GM18511 (cell line): Measurements from ENCODE around the gene CELA3B.
"Not testable (repeated sequence)": the region's sequence is repeated elsewhere in the genome, so short reads cannot be mapped to it uniquely, and the experiment has no call there.

Experiments
- ATAC-seq: cut with Tn5 transposase; IDR thresholded peaks from one replicate; pipeline ENCODE4 v1.9.1; 2021; ENCODE audit warnings: mild to moderate bottlenecking, moderate library complexity; ENCODE audit not compliant: unreplicated experiment

CELA3B gene

DNA sequence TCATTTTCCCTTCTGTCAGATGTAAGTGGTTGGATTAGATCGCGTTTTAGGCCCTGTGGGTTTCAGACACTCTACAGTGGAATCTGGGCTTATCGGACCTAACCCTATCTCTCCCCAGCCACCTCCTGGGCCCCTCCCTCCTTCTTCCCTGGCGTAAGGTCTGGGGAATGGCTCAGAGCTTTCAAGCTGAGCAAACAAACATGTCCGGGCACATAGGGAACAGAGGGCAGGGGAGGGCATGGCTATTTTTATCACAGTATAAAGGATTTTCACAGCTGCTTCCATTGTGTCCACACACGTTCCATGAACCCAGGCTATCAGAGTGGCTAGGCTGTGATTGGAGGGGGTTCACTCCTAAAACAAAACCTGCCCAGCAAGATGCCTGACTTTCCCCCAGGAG lies 2.1 kb upstream of the CELA3B start:
- ATAC-seq: not testable (repeated sequence)

DNA sequence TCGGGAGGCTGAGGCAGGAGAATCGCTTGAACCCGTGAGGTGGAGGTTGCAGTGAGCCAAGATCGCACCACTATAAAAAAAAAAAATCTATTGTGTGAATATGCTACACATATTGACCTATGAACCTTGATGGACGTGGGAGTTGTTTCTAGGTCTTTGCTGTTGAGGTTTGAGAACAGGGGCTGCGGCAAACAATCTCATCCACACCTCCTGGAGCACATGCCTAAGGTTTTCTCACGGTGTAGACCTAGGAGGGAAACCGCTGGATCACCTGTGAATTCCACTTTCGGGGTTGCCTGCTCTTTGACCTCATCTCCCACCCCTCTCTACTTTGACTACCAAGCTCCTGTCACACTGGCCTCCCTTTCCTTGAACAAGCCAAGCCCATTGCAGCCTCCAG lies 1.5 kb upstream of the CELA3B start:
- ATAC-seq: not testable (repeated sequence)

DNA sequence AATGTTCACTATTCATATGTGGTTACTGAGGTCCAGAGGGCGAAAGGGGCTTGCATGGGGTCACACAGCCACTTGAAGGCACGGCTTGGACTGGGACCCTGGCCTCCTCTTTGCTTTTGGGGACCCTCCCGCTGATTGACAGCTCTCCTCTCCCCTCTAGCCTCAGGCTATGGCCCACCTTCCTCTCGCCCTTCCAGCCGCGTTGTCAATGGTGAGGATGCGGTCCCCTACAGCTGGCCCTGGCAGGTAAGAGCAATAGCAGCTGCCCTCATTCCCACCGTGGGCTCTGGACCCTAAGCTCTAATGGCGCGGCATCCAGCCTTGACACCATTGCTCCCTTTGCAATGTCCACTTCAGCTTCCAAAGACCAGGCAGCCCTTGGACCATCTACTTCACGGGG lies 1.4 kb downstream of the CELA3B start:
- not testable (repeated sequence) for ATAC-seq

DNA sequence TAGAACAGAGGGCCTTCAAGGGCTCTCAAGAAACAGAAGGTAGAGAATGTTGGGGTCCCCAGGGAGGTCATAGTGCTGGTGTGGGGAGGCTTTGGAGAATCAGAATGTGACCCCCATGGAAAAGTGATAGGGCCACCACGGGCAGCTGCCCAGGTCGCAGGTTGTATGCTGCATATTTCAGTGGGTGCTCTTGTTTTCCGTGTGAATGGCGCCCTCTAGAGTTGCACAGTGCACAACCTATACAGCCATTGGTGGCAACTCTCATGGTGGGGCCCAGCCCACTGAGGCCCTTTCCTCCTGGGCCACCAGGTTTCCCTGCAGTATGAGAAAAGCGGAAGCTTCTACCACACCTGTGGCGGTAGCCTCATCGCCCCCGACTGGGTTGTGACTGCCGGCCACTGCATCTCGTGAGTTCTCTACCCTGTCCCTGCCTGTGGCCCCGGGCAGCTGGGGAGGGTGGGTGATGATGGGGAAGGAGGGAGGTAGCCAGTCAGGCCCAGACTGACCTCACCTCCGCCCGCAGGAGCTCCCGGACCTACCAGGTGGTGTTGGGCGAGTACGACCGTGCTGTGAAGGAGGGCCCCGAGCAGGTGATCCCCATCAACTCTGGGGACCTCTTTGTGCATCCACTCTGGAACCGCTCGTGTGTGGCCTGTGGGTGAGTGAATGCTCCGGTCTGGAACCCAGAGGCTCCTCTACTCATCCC lies 3.8 kb downstream of the CELA3B start:
- not testable (repeated sequence) for ATAC-seq

DNA sequence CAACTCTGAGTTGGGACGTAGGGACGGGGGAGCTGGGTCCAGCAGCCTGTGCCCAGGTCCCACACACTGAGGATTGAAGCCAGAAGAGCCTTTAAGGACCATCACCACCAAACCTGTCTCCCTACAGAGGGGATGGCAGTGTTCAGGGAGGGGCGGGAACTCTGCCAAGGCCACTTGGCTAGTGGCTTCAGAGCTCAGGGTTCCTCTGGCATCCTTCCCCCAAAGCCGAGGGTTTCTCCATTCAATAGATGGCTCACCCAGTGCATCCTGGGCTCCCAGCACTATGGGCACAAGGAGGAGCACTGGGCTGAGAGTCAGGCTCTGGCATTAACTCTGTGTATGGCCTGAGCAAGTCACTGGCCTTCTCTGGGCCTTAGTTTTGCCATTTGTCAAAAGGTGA lies 4.4 kb downstream of the CELA3B start:
- not testable (repeated sequence) for ATAC-seq

DNA sequence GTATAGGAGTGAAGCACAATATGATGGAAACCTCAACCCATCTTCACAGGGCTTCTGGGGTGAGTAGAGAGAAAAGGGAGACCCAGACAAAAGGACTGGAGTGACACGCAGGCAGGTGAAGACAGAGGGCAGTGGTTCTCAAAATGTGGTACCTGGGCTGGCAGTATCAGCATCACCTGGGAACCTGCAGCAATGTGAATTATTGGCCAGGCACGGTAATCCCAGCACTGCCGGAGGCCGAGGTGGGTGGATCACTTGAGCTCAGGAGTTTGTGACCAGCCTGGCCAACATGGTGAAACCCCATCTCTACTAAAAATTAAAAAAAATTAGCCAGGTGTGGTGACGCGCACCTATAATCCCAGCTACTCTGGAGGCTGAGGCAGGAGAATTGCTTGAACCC lies 5.3 kb downstream of the CELA3B start:
- ATAC-seq: not testable (repeated sequence)

DNA sequence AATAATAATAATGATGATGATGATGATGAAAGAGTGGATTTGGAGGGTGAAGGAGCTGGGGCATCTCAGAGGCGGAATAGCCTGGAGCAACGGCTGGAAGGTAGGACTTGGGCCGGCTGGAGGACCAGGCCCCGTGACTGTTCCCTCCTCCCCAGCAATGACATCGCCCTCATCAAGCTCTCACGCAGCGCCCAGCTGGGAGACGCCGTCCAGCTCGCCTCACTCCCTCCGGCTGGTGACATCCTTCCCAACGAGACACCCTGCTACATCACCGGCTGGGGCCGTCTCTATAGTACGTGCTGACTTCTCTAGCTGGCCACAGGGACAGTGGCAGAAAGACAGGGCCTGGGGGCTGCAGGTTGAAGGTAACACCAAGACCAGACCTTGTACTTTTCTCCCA lies 6.7 kb downstream of the CELA3B start:
- not testable (repeated sequence) for ATAC-seq

DNA sequence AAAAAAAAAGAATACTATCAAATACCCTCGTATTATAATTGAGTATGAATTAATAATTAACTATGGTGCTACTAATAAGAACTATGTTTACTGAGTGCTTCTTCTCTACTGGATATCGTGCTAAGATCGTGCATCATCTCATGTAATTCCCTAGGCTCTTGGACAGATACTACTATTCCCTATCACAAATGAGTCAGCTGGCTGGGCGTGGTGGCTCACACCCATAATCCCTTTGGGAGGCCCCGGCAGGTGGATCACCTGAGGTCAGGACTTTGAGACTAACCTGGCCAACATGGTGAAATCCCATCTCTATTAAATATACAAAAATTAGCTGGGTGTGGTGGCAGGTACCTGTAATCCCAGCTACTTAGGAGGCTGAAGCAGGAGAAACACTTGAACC lies 9.1 kb downstream of the CELA3B start:
- ATAC-seq: not testable (repeated sequence)

DNA sequence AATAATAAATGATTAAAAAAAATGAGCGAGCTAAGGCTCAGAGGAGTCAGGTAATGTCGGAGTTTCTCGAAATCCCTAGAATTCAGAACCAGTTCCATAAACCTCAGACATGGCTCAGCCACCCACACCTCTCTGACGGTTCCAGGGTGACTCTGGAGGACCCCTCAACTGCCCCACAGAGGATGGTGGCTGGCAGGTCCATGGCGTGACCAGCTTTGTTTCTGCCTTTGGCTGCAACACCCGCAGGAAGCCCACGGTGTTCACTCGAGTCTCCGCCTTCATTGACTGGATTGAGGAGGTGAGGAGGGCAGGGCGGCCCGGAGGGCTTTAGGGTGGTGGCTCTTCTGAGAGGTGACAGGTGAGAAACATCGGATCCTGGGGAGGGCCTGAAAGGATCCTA lies 9.6 kb downstream of the CELA3B start:
- not testable (repeated sequence) for ATAC-seq

DNA sequence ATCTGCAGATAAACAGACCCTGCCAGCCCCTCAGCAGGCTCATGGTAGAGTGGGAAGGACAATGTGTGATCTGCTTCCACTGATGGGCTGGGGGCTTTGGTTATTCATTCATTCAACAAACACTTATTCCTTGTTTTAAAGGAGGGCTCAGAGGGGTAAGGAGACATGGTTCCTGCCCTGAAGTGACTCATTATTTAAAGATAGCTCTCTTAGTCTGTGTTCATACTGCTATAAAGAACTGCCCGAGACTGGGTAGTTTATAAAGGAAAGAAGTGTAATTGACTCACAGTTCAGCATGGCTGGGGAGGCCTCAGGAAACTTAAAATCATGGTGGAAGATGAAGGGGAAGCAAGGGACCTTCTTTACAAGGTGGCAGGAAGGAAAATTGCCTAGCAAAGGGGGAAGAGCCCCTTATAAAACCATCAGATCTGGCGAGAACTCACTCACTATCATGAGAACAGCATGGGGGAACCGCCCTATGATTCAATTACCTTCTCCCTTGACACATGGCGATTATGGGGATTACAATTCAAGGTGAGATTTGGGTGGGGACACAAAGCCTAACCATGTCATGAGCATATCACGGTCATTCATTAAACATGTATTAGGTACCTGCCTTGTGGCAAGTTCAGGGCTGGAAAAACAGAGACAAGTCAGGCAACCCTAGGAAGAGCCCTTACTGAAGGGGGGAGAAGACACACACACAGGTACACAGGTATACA lies 13.0 kb downstream of the CELA3B start:
- ATAC-seq: not testable (repeated sequence)

DNA sequence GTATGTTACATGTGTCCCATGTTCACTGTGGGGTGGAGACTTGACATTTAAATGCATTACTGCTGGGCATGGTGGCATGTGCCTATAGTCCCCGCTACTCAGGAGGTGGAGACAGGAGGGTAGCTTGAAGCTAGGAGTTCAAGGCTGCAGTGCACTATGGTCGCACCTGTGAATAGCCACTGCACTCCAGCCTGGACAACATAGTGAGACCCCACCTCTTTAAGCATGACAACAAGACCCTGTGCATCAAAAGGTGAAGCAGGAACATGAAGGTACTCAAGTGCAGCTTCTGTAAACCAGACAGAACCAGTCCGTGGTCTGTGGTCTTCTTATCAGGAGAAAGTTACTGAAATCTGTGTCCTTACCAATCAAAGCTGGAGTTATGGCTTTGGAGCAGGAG lies 15.4 kb downstream of the CELA3B start:
- ATAC-seq: not testable (repeated sequence)

DNA sequence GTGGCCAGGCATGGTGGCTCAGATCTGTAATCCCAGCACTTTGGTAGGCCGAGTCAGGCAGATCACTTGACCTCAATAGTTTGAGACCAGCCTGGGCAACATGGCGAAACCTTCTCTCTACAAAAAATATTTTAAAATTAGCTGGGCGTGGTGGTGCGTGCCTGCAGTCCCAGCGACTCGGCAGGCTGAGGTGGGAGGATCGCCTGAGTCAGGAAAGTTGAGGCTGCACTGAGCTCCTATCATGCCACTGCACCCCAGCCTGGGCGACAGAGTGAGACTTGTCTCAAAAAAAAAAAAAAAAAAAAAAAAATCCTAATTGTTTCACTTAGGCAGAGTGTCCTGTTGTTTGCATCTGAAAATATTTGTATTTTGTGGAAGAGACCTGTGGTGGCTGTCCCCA lies 17.9 kb downstream of the CELA3B start:
- ATAC-seq: not testable (repeated sequence)

DNA sequence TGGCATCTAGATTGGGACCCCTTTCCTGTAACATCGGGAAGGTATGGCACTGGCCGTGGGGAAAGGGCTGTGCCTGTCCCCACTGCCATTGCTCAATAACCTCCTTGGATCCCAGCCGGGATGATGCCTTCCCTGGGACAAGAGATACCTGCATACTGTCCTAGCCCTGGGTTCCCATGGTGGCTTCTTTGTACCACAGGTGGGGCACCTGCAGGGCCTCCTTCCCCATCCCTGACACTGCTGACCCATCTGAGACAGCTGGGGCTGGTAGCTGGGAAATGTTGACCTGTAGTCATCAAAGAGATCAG lies 19.8 kb downstream of the CELA3B start:
- not testable (repeated sequence) for ATAC-seq

DNA sequence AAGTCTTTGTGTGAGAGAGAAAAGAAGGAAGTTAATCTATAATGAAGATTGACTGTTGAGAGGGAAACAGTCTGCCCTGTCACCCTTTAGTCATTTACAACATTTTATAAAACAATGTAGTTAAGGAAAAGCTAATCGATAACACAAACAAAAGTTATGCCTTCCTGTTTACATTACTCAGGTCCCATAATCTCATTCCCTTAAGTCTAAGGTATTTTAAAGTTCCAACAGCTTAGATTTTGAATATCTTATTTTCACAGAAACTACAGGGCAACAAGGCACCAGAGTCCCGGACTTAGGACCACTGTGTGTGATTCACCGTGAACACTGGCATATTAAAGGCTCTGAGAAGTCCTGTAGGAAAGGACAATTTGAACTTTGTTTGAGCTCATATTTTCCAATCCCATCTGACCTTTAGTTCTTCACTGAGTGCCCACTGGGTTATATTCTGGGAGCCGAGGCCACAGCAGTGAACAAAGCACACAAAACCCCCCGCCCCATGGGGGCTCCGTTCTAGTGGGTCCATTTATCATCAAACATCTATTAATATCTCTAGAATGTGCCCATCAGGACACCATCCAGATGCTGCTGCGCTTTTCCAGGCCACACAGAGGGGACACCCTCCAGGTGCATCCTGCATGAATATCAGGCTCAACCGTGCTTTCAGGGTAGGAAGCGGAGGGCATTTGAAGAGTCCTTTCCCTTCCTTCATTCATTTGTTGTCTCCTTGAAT lies 21.2 kb downstream of the CELA3B start:
- ATAC-seq: not testable (repeated sequence)

DNA sequence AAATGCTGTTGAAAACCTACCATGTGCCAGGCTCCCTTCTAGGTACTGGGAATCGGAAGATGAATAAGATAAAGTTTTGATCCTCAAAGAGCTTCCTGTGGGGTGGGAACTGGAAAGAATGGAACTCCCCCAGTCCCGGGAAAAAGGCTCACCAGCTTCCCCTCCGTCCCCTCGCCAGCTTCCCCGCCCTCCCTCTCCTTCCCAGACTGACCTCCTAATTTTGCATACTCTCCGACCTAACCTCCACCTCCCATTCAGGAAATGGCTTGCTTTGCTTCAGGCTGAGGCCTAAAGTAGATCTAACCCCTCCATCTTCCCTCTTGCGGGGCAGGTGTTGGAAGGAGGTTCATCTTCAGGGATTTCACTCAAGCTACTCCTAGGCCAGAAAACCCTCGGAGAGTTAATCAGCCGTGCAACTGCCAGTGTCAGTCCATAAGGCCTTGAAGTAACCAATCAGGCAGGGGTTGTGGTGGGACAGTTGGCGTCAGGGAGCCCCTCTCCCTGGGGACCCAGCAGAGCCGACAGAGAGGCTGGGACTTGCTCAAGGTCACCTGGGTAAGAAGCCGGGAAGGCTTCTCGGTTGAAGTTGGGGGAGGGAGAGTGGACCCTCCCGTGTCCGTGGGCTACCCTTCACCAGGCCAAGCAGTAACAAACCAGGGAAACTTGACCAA lies 21.9 kb downstream of the CELA3B start:
- ATAC-seq: not testable (repeated sequence)

DNA sequence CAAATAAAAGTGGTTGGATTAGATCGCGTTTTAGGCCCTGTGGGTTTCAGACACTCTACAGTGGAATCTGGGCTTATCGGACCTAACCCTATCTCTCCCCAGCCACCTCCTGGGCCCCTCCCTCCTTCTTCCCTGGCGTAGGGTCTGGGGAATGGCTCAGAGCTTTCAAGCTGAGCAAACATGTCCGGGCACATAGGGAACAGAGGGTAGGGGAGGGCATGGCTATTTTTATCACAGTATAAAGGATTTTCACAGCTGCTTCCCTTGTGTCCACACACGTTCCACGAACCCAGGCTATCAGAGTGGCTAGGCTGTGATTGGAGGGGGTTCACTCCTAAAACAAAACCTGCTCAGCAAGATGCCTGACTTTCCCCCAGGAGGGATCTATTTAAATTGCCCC lies 22.8 kb downstream of the CELA3B start:
- not testable (repeated sequence) for ATAC-seq

DNA sequence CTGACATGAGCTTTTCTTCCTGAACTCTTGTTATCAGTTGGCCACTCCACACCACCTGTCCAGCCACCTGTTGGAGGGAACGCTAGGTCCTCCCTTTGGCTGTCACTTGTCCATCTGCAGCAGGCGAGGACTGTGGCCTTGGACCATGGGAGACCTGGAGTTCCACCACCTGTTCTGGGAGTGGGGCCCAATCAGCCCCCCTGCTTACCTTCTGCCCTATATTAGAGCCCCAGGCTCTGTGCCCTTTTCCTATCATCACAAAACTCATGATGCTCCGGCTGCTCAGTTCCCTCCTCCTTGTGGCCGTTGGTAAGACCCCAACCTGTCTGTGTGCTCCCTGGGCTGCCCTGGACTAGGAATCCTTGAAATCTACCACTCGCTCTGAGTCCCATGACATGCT lies 24.6 kb downstream of the CELA3B start, which contains the start of gene CELA3A:
TSS of gene CELA3A (plus strand) at position 249 of the 400 bp plus-strand sequence. CDS start at position 267, 18 bp downstream.
- no peak for ATAC-seq

DNA sequence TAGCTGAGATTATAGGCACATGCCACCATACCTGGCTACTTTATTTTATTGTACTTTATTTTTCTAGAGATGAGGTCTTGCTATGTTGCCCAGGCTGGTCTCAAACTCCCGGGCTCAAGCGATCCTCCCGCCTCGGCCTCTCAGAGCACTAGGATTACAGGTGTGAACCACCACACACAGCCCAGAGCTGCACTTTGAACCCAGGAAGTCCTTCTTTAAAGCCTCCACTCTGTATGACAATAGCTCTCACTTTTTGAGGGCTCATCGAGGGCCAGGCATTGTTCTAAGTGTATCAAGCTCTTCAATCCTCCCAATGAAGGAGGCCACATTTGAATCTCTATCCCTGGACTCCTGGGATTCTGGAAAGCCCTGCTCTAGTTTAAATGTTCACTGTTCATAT lies 25.6 kb downstream of the CELA3B start:
- not testable (repeated sequence) for ATAC-seq

DNA sequence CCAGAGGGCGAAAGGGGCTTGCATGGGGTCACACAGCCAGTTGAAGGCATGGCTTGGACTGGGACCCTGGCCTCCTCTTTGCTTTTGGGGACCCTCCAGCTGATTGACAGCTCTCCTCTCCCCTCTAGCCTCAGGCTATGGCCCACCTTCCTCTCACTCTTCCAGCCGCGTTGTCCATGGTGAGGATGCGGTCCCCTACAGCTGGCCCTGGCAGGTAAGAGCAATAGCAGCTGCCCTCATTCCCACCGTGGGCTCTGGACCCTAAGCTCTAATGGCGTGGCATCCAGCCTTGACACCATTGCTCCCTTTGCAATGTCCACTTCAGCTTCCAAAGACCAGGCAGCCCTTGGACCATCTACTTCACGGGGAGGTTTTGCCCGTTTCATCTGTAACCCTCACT lies 26.1 kb downstream of the CELA3B start:
- ATAC-seq: not testable (repeated sequence)

DNA sequence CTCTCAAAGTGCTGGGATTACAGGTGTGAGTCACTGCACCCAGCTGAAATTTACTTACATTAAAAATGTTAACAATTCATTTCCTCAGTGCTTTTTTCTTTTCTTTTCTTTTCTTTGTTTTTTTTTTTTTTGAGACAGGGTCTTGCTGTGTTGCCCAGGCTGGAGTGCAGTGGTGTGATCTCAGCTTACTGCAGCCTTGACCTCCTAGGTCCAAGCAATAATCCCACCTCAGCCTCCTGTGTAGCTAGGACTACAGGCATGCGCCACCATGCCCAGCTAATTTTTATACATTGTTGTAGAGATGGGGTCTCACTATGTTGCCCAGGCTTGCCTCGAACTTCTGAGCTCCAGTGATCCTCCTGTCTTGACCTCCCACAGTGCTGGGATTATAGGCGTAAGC lies 27.1 kb downstream of the CELA3B start:
- not testable (repeated sequence) for ATAC-seq
